Epithelial cell of proximal tubule (primary cell): Measurements from ENCODE around the gene ELK4. TPM values are rescaled to one million over a fixed set of nuclear protein-coding genes. Genes with fewer than 3 reads are reported as not detected.

Experiments
- DNase-seq: peaks from one replicate; pipeline ENCODE4 v3.0.0-alpha.2; 2011; ENCODE audit warnings: low read depth
- H3K4me3 ChIP-seq: 2 replicates; pipeline ENCODE4 v1.5.1; 2011; ENCODE audit warnings: low read depth, mild to moderate bottlenecking, low read length
- CTCF ChIP-seq: conservative IDR thresholded peaks from 2 replicates; pipeline ENCODE4 v1.5.1; 2012; ENCODE audit warnings: low read depth, mild to moderate bottlenecking, low read length
- total RNA-seq: library from RNA; depleted of rRNA; stranded (reverse); fragments of >200 nt; gene quantifications from 2 replicates; pipeline ENCODE4 v1.2.3, GENCODE V29; 2015

ELK4 gene
- total RNA-seq, 1 donor from 2014 or later = 12.8 TPM

- H3K4me3 ChIP-seq = no peak overlapping the region
- TF ChIP-seq CTCF = no peak
- DNase-seq = no peak
Observed at GRCh38 chr1:205582471-205583291, 49.1 kb downstream of the ELK4 start.

DNA sequence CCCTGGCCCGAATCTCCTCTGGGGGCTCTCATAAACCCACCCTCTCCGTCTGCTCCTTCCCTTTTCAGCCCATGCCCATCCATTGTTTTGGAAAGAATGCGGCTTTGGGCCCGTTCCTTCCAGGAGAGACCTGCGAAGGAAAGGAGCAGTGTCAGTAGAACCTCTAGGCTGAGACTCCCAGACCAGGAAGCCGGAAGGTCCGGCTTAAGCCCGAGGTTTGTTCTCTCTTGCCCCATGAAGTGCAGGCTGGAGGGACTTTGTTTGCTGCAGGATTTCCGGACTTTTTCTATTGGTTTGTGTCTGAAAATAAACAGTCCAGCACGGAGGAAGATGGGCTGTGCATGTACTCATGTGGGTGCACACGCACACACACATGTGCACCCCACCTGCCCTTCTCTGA lies 49.8 kb downstream of the ELK4 start:
- DNase-seq = no peak
- no peak overlapping the region for H3K4me3 ChIP-seq
- TF ChIP-seq CTCF = no peak

GRCh38 chr1:205581321-205581980 lies 50.4 kb downstream of the ELK4 start:
- H3K4me3 ChIP-seq = no peak overlapping the region
- DNase-seq = no peak
- TF ChIP-seq CTCF = no peak

DNA sequence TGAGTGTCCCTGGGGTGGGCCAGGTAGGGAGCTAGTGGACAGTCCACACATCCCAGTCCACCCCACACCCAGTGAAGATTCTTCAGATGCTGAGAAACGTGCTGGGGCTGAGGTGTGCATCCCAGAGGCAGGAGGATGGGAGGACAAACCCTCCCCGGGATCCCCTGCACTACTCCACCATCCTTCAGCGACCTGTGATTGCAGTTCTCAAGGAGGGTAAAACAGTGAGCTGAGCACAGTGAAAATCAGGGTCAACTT lies 51.0 kb downstream of the ELK4 start:
- no peak for DNase-seq
- H3K4me3 ChIP-seq = no peak overlapping the region
- TF ChIP-seq CTCF = no peak

- no peak for TF ChIP-seq CTCF
- no peak for DNase-seq
- H3K4me3 ChIP-seq = no peak overlapping the region
Observed at GRCh38 chr1:205580140-205580922, 51.5 kb downstream of the ELK4 start.

GRCh38 chr1:205579711-205580110 lies 52.1 kb downstream of the ELK4 start:
- no peak for DNase-seq
- H3K4me3 ChIP-seq = no peak overlapping the region
- no peak for TF ChIP-seq CTCF
